GM19468 (cell line): ENCODE measurements around the gene VWCE.

Experiments
- ATAC-seq: cut with Tn5 transposase; IDR thresholded peaks from one replicate; pipeline ENCODE4 v1.9.1; 2021; ENCODE audit warnings: mild to moderate bottlenecking, moderate library complexity, moderate number of reproducible peaks; ENCODE audit not compliant: unreplicated experiment; ENCODE audit errors: extremely low read depth

The VWCE gene

GRCh38 chr11:61294717-61295595 is at the start of gene VWCE:
Gene VWCE (minus strand): TSS chr11:61295316. CDS start chr11:61295037, 279 bp downstream.
- peak; percentile 31 for ATAC-seq

- no peak for ATAC-seq
Measured at GRCh38 chr11:61343792-61344745, 49.0 kb upstream of the VWCE start.

- no peak for ATAC-seq
Measured at GRCh38 chr11:61342207-61342803, 47.2 kb upstream of the VWCE start.

- ATAC-seq: no peak
Measured at GRCh38 chr11:61341706-61342105, 46.6 kb upstream of the VWCE start.

- no peak for ATAC-seq
Measured at GRCh38 chr11:61340979-61341378, 45.9 kb upstream of the VWCE start.

- no peak for ATAC-seq
Measured at GRCh38 chr11:61339490-61339878, 44.4 kb upstream of the VWCE start.

GRCh38 chr11:61338783-61339489 is 43.8 kb upstream of the VWCE start:
- no peak for ATAC-seq

GRCh38 chr11:61337706-61338470 is 42.8 kb upstream of the VWCE start:
- no peak for ATAC-seq

GRCh38 chr11:61336171-61336935 is 41.2 kb upstream of the VWCE start:
- ATAC-seq: peak; percentile 46

GRCh38 chr11:61335355-61335710 is 40.2 kb upstream of the VWCE start:
- no peak for ATAC-seq

GRCh38 chr11:61334434-61335354 is 39.6 kb upstream of the VWCE start:
- ATAC-seq: no peak

- no peak for ATAC-seq
Measured at GRCh38 chr11:61333550-61334433, 38.7 kb upstream of the VWCE start.

- peak; percentile 82 for ATAC-seq
Measured at GRCh38 chr11:61332797-61333549, 37.9 kb upstream of the VWCE start, which contains the start of the genes DDB1 and TKFC. Gene DDB1 (minus strand): TSS chr11:61333105. CDS start chr11:61332968, 137 bp downstream. Gene TKFC (plus strand): TSS chr11:61333228. CDS start chr11:61334729, 1,501 bp downstream.

GRCh38 chr11:61332281-61332796 is 37.2 kb upstream of the VWCE start:
- ATAC-seq: no peak

GRCh38 chr11:61331651-61332050 is 36.5 kb upstream of the VWCE start:
- no peak for ATAC-seq
